Measurements from ENCODE around the gene SLC5A10.
"Not testable (repeated sequence)": the region's sequence is repeated elsewhere in the genome, so short reads cannot be mapped to it uniquely, and the experiment has no call there.

Gene SLC5A10

GRCh38 chr17:18947866-18948265 is 4.1 kb upstream of the SLC5A10 start:
- no peak for DNase-seq (ENCODE audit: low read depth)

GRCh38 chr17:18948476-18949006 is 3.4 kb upstream of the SLC5A10 start:
- no peak for DNase-seq (ENCODE audit: low read depth)

- no peak for DNase-seq (ENCODE audit: low read depth)
Observed at GRCh38 chr17:18949566-18949965, 2.4 kb upstream of the SLC5A10 start.

GRCh38 chr17:18950346-18950745 is 1.6 kb upstream of the SLC5A10 start:
- no peak for DNase-seq (ENCODE audit: low read depth)

- DNase-seq (ENCODE audit: low read depth), result no peak
Observed at GRCh38 chr17:18950944-18951905, 740 bp upstream of the SLC5A10 start.

GRCh38 chr17:18953231-18953728 is 1.3 kb downstream of the SLC5A10 start:
- DNase-seq (ENCODE audit: low read depth), result no peak

- no peak for DNase-seq (ENCODE audit: low read depth)
Observed at GRCh38 chr17:18954321-18954720, 2.4 kb downstream of the SLC5A10 start.

GRCh38 chr17:18955009-18955408 is 3.0 kb downstream of the SLC5A10 start:
- no peak for DNase-seq (ENCODE audit: low read depth)

- not testable (repeated sequence) for DNase-seq (ENCODE audit: low read depth)
Observed at GRCh38 chr17:18956021-18956420, 4.1 kb downstream of the SLC5A10 start.

- DNase-seq (ENCODE audit: low read depth), result no peak
Observed at GRCh38 chr17:18956581-18956980, 4.6 kb downstream of the SLC5A10 start.

- no peak for DNase-seq (ENCODE audit: low read depth)
Observed at GRCh38 chr17:18957831-18958230, 5.9 kb downstream of the SLC5A10 start.

GRCh38 chr17:18958611-18959010 is 6.6 kb downstream of the SLC5A10 start:
- no peak for DNase-seq (ENCODE audit: low read depth)

GRCh38 chr17:18959071-18959844 is 7.3 kb downstream of the SLC5A10 start:
- DNase-seq (ENCODE audit: low read depth), result no peak

- DNase-seq (ENCODE audit: low read depth), result no peak
Observed at GRCh38 chr17:18959845-18960240, 7.9 kb downstream of the SLC5A10 start.

GRCh38 chr17:18960241-18960665 is 8.3 kb downstream of the SLC5A10 start:
- no peak for DNase-seq (ENCODE audit: low read depth)

GRCh38 chr17:18960803-18961511 is 9.0 kb downstream of the SLC5A10 start:
- peak; percentile 64 for DNase-seq (ENCODE audit: low read depth)

- DNase-seq (ENCODE audit: low read depth), result no peak
Observed at GRCh38 chr17:18961634-18962493, 9.9 kb downstream of the SLC5A10 start.

- DNase-seq (ENCODE audit: low read depth), result no peak
Observed at GRCh38 chr17:18962494-18962815, 10.5 kb downstream of the SLC5A10 start.

GRCh38 chr17:18963126-18964017 is 11.4 kb downstream of the SLC5A10 start:
- DNase-seq (ENCODE audit: low read depth), result no peak

- DNase-seq (ENCODE audit: low read depth), result no peak
Observed at GRCh38 chr17:18964018-18964351, 12.0 kb downstream of the SLC5A10 start.
